ENCODE results near the gene LIPK.
"Not testable (repeated sequence)": the region's sequence is repeated elsewhere in the genome, so short reads cannot be mapped to it uniquely, and the experiment has no call there.

The LIPK gene, protein sequence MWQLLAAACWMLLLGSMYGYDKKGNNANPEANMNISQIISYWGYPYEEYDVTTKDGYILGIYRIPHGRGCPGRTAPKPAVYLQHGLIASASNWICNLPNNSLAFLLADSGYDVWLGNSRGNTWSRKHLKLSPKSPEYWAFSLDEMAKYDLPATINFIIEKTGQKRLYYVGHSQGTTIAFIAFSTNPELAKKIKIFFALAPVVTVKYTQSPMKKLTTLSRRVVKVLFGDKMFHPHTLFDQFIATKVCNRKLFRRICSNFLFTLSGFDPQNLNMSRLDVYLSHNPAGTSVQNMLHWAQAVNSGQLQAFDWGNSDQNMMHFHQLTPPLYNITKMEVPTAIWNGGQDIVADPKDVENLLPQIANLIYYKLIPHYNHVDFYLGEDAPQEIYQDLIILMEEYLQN

DNA sequence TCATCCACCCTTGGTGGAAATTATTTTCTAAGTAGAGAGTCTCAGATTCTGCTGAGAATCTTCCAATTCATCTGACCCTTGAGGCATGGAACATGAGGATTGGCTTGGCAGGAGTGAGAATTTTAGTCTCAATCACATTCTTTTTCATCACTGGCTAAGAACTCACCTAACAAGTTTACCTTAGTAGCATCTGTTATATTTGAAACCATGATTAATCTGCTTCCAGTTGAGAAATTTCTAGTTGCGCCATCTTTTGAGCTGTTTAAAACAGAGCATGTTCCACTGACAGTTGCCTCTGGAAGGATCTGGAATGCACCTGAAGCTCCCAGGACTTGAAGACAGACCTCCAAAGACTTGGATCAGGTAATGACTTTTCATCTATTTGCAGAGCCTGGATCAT is at the start of gene LIPK:
Gene LIPK (plus strand): TSS at position 292 of the 400 bp plus-strand sequence. CDS start 18,295 bp downstream, outside the sequence.
- in situ Hi-C loops (cut with HindIII; ENCODE audit: low pct_ligation_motif_present, low pct_unique_long_range_greater_than_20kb, low sequenced_read_pairs), result no loop called here
- DNase-seq, result no peak

DNA sequence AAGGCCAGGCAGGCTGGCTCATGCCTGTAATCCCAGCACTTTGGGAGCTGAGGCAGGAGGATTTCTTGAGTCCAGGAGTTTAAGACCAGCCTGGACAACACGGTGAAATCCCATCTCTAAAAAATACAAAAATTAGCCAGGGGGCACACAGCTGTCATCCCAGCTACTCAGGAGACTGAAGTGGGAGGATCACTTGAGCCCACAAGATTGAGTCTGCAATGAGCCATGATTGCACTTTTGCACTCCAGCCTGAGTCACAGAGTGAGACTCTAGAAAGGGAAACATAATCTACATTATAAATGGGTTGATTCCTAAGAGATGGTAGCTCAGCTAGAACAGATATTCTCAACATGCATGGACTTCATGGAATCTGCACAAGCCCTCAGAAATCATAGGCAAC is 48.1 kb upstream of the LIPK start:
- no peak for DNase-seq
- in situ Hi-C loops (cut with HindIII; ENCODE audit: low pct_ligation_motif_present, low pct_unique_long_range_greater_than_20kb, low sequenced_read_pairs), result no loop called here

DNA sequence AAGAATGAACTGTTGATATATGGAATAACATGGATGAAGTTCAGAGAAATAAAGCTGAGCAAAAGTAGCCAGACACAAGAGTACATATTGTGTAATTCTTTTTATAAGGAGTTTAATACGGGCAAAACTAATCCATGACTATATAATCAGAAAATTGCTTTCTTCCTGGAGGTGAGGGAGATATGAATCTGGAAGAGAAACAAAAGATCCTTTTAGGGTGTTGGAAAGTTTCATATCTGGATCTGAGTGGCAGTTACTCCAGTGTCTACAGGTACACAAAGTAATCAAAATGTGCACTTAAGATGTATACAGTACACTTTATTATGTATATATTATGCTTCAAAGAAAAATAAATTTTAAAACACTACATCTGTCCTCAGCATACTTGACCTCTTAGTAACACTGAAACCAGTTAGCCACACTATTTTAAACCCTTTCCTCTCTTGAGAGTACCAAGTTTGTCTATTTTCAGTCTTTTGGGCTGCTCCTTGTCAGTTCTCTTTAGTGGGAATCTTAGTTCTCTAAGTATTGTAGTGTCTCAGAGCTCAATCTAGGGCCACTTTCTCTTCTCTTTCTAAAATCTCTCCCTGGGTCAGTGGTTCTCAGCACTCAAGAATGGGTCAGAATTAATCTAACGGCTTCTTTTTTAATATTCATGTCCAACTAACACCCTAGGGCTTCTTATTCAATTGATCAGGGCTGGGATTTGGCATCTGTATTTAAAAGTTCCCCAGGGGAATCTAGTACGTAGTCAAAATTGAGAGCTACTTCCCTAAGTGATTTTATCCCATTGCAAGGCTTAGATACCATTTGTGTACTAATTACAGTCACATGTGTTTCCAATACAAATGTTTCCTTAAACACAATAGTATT is 46.1 kb upstream of the LIPK start:
- no peak for DNase-seq

DNA sequence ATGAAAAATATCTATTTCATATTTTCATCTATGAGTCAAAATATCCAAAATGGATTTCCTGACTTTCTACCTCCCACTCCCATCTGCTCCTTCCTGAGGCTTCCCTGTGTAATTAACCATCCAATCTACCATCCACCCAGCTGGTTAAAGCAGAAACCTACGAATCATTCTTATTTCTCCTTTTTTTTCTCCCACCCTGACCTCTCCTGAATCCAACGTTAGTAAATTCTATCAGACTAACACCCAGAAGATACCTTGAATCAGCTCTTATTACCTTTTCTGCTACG is 45.5 kb upstream of the LIPK start:
- in situ Hi-C loops (cut with HindIII; ENCODE audit: low pct_ligation_motif_present, low pct_unique_long_range_greater_than_20kb, low sequenced_read_pairs), result no loop called here
- DNase-seq, result no peak

More for the DNA sequence above, 46.1 kb upstream of the LIPK start:
- in situ Hi-C loops (cut with HindIII; ENCODE audit: low pct_ligation_motif_present, low pct_unique_long_range_greater_than_20kb, low sequenced_read_pairs), result no loop called here

DNA sequence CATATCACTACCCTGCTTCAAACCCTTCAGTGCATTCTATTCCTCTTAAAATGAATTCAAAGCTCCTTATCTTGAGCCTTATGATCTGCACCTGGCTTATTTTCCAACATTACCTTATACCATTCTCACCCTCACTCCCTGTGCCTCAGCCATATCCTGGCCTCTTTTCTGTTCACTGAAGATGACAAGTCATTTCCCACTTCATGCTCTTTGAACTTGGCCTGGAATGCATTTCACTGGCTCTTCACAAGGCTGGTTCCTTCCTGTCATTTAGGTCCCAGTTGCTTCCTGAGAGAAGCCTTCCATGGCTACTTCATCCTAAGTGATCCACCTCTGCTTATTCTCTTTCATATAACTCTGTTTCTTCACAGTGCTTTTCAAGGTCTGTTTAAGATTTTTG is 45.0 kb upstream of the LIPK start:
- in situ Hi-C loops (cut with HindIII; ENCODE audit: low pct_ligation_motif_present, low pct_unique_long_range_greater_than_20kb, low sequenced_read_pairs), result no loop called here
- no peak for DNase-seq

DNA sequence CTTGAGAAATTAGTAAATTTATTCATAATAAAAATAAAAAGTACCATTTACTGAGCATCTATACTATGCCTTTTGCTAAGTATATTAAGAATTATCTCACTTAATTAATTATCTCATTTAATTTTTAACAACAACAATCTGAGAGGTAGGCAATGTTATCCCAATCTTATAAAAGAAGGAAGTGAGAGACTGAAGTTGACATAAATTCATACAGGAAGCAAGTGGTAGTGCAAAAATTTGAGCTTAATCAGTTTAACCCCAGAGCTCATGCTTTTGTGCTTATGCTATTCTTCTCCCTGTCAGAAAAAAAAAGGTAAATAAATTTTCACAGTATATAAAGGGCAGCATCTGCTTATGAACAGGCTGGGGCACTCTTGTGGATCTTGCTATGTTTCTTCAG is 44.5 kb upstream of the LIPK start:
- DNase-seq, result no peak
- in situ Hi-C loops (cut with HindIII; ENCODE audit: low pct_ligation_motif_present, low pct_unique_long_range_greater_than_20kb, low sequenced_read_pairs), result no loop called here

DNA sequence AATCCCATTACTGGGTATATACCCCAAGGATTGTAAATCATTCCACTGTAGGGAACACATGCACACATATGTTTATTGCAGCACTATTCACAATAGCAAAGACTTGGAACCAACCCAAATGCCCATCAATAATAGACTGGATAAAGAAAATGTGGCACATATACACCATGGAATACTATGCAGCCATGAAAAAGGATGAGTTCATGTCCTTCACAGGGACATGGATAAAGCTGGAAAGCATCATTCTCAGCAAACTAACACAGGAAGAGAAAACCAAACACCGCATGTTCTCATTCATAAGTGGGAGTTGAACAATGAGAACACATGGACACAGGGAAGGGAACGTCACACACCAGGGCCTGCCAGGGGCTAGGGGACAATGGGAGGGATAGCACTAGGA is 42.9 kb upstream of the LIPK start:
- in situ Hi-C loops (cut with HindIII; ENCODE audit: low pct_ligation_motif_present, low pct_unique_long_range_greater_than_20kb, low sequenced_read_pairs), result not testable (repeated sequence)

DNA sequence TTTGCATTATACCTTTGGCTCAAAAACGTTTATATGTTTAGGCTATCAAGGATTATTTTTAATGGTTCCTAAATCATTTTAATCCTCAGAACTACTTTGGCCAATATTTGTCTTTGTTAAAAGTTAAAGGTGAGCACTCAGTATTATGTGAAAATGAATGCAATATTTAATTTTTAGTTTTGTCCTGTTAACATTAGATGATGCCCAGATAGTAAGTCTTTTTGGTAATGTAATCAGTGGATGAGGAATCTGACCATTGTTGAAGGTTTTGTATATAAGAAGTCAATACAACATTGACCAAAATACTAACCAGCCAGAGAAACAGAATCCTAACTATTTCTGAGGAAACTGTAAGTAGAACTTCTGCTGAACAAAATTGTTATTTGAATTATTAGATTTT is 41.9 kb upstream of the LIPK start, which contains the start of gene LIPF:
Gene LIPF (plus strand): TSS at position 301 of the 400 bp plus-strand sequence. CDS start 2,856 bp downstream, outside the sequence.
- in situ Hi-C loops (cut with HindIII; ENCODE audit: low pct_ligation_motif_present, low pct_unique_long_range_greater_than_20kb, low sequenced_read_pairs), result no loop called here
- DNase-seq, result no peak

More for the DNA sequence above, 42.9 kb upstream of the LIPK start:
- DNase-seq, result not testable (repeated sequence)

DNA sequence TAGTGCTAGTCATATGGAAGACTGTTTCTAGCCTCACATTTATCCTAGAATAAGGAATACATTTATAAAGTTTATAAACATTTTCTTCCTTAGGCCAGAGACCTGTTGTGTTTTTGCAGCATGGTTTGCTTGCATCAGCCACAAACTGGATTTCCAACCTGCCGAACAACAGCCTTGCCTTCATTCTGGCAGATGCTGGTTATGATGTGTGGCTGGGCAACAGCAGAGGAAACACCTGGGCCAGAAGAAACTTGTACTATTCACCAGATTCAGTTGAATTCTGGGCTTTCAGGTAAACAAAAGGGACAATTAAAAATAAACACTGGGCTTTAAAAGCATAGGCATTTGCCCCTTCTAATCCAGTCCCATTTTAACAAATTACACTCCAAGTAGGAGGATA is 37.6 kb upstream of the LIPK start:
- in situ Hi-C loops (cut with HindIII; ENCODE audit: low pct_ligation_motif_present, low pct_unique_long_range_greater_than_20kb, low sequenced_read_pairs), result no loop called here

DNA sequence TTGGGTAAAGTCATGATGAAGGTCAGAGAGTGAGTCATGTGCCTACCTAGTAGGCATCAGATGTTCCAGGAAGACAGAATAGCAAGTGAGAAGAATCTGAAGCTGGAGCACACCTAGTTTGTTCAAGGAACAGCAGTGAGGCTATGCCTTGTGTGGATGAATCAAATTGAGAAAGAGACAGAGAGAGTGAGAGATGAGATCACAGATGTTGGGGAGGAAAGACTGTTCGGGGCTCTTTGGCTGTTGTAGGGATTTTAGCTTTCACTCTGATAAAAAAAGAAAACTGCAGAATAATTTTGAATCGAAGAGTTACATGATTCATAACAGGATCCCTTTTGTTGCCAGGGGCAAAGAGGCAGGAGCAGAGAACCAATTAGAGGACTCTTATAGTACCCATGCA is 35.6 kb upstream of the LIPK start:
- DNase-seq, result no peak
- in situ Hi-C loops (cut with HindIII; ENCODE audit: low pct_ligation_motif_present, low pct_unique_long_range_greater_than_20kb, low sequenced_read_pairs), result no loop called here

More for the DNA sequence above, 37.6 kb upstream of the LIPK start:
- DNase-seq, result no peak

DNA sequence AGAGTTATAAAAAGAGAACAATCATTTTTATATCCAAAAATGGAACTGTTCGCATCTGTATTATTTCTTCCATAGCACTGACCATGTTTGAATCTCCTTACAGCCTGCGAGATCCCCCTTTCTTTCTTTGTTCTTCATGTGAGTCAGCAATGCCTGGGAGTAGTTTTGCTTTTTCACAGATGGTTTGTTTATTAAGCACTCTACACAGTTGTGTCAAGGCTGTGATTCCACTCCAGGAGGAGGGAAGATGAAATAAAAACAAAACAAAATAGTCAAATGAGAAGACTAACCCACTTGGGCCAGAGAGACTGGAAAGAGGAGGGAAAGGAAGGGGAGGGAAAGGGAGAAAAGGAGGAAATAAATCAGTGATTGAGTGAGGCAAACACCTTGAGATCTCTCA is 34.0 kb upstream of the LIPK start:
- DNase-seq, result peak; percentile 73

DNA sequence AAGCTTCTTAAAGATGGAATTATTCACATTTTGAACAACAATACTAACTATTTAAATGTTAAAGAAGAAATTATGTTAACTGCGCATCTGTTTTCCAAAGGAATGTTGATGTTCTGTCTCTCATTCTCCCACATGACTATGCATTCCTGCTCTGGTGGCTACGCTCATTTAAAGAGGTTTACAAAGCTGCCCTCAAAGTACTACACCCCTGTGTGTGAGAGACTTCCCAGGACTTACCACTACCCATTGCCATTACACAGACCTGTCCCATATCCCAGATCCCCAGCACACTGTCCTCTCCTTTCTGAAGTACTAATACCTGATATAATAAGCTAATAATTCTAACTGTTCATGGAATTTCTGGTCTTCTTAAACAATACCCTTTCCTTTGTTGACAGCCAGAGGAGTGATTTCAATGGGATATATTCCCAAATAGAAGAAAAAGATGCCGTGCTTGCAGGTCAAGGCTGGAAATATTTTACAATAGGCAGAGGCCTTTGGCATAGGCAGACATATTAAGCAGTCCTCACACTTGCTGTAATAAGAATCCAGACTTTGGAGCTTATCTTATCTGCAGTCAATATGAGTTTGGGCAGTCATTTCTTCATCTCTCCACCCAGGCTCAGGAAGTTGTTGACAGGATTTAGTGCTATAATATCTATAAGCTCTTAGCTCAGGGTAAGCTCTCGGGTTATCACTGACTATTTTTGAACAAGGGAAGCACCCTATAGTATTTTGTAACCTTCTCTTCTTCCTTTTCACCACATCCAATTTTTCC is 29.6 kb upstream of the LIPK start:
- no peak for DNase-seq
- in situ Hi-C loops (cut with HindIII; ENCODE audit: low pct_ligation_motif_present, low pct_unique_long_range_greater_than_20kb, low sequenced_read_pairs), result no loop called here

More for the DNA sequence above, 34.0 kb upstream of the LIPK start:
- in situ Hi-C loops (cut with HindIII; ENCODE audit: low pct_ligation_motif_present, low pct_unique_long_range_greater_than_20kb, low sequenced_read_pairs), result no loop called here

DNA sequence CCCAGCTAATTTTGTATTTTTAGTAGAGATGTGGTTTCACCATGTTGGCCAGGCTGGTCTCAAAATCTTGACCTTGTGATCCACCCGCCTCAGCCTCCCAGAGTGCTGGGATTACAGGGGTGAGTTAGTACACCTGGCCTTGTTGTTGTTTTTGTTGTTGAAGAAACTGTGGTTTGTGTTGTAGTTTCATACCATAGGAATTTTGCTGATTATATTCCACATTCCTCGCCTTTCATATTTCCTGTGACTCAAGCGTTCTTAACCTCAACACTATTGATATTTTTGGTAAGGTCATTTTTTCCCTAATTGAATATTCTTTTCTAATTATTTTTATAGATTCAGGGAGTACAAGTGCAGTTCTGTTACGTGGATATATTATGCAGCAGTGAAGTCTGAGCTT is 25.1 kb upstream of the LIPK start:
- in situ Hi-C loops (cut with HindIII; ENCODE audit: low pct_ligation_motif_present, low pct_unique_long_range_greater_than_20kb, low sequenced_read_pairs), result no loop called here
- no peak for DNase-seq

DNA sequence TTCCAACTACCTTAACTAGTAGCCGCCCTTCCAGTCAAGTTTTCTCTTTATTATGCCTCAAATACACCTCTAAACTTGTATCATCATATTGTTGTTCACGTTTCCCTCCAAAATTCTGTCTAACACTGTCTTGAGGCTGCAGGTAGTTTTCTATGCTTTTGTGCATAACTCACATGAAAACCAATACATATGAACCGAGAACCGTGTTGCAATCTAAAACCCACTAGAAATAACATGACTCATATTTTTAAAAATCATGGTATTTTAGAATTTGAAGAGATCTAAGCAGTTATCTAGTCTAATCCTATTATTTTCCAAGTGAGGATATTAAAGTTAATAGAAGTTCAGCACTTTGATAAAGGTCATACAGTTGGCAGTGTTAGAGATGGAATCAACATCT is 23.6 kb upstream of the LIPK start:
- DNase-seq, result no peak
- in situ Hi-C loops (cut with HindIII; ENCODE audit: low pct_ligation_motif_present, low pct_unique_long_range_greater_than_20kb, low sequenced_read_pairs), result no loop called here

DNA sequence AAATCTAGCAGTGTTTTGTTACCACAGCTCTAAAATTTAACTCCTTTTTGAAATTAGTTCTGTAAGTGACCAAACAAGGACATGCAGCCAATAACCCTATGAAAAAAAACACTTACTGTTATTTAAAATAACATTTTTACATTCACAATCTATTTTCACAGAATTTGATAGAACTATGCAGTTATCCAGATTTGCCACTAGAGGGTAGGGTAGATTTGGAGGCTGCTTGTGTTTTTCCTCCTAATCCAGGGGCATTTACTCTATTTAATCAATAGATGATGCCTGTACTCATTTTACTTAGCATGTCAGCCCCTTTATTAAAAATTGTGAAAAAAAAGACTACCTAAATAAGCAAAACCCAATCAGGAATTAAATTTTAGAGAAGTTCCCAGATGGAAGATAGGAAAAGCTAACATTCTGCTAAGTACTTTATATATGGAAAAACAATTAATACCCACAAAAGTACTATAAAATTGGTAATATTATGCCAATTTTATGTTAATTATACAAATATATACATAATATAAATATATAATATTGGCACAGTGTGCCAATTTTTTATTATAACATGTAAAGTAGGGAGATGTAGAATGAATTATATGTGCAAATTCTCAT is 18.1 kb upstream of the LIPK start:
- in situ Hi-C loops (cut with HindIII; ENCODE audit: low pct_ligation_motif_present, low pct_unique_long_range_greater_than_20kb, low sequenced_read_pairs), result no loop called here
- DNase-seq, result peak; percentile 48

DNA sequence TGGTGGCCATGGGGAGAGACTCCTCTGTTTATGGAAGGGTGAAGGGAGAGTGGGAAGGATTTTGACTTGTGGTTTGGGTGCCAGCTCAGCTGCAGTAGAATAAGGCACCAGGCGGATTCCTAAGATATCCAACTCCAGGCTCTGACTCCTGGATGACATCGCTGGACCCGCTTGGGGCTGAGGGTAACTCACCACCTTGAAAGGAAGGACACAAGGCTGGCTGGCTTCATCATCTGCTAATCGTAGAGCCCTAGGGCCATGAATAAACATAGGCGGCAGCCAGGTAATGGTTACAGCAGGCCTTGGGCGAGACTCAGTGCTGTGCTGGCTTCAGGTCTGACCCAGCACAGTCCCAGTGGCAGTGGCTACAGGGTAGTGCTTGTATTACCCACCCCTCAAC is 16.7 kb upstream of the LIPK start:
- in situ Hi-C loops (cut with HindIII; ENCODE audit: low pct_ligation_motif_present, low pct_unique_long_range_greater_than_20kb, low sequenced_read_pairs), result no loop called here
- DNase-seq, result no peak

DNA sequence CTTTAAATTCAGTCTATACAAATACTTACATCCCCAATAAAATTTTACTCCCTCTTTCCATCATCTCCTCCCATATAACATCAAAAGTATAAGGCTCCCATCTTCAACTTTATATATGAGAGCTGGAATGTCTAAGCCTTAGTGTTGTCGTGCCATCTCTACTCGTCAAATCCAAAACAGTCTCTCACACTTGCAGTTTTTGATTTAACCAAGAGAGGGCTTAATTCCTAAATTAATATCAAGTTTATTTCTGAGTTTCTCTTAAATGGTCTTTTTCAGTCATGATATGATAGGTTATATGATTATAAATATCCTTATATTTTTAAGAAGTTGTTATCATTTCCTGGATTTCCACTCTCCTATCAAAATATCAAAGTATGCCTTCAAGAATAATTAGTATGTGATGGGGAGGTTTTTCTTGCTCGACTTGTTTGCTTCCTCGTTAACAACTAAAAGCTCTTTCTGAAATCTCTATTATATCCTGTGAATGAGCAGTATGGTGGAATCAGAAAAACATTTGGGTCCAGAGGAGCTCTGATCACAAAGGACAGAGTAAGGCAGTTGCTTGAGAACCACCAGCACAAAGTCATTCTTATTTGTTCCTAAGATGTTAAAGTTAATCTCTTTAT is 12.5 kb upstream of the LIPK start:
- peak; percentile 25 for DNase-seq
- in situ Hi-C loops (cut with HindIII; ENCODE audit: low pct_ligation_motif_present, low pct_unique_long_range_greater_than_20kb, low sequenced_read_pairs), result no loop called here
